ENCODE measurements around the gene PPP1R12A.

The PPP1R12A gene

GRCh38 chr12:79732638-79733037, 202.3 kb downstream of the PPP1R12A start:
- no peak for DNase-seq (ENCODE audit: low read depth)
- H3K4me3 ChIP-seq (replicated peaks; ENCODE audit: low read depth, low read length): no peak overlapping the region
- no peak for TF ChIP-seq CTCF (IDR thresholded peaks at IDR 0.05; ENCODE audit: low read length, missing control alignments)

- no peak for TF ChIP-seq CTCF (IDR thresholded peaks at IDR 0.05; ENCODE audit: low read length, missing control alignments)
- peak; percentile 56 for DNase-seq (ENCODE audit: low read depth)
- H3K4me3 ChIP-seq (replicated peaks; ENCODE audit: low read depth, low read length): no peak overlapping the region
Observed at GRCh38 chr12:79725987-79726386, 208.9 kb downstream of the PPP1R12A start.
